Hematopoietic multipotent progenitor cell treated with erythropoietin and hydrocortisone succinate and interleukin-3 and kit ligand, for 15 days (in vitro differentiated cells): ENCODE measurements around the gene SLIT1.

Experiments
- DNase-seq: peaks from one replicate; pipeline ENCODE4 v3.0.0-alpha.2; 2015; ENCODE audit warnings: low spot score

Gene SLIT1

DNA sequence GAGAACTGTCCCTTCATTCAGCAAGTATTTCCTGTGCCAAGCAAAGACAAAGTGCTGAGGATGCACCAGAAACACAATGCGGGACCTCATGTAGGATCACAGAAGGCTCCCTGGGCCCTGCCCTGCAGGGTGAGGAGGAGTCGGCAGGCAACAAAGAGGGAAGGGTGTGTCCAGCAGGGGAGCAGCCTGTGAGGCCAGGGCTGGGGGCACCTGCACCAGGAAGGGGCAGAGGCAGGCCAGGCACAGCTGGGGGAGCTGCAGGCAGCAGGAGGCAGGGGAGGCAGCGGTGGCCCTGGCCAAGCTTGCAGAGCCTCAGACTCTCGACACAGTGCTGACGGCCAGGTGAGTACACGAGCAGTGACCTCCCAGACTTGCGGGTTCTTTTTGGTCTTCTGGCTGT, 123.3 kb downstream of the SLIT1 start:
- DNase-seq, result no peak

DNA sequence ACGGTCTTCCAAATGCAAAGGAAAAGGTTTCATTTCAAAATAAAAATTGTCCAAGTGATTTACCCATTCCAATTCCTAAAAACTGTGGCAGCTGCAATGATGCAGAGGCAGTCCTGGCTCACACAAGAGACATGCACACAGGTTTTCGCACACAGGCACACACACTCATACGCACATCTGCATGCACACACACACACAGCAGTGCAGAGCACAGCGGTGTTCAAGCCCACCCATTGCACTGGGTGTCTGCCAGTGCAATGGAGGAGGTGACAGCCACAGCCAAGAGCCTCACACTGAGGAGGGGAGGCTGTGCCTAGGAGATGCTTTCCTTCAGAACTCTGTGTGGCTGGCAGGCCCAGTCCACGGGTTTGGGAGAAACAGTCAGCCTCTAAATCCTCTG, 123.7 kb downstream of the SLIT1 start:
- DNase-seq, result no peak

DNA sequence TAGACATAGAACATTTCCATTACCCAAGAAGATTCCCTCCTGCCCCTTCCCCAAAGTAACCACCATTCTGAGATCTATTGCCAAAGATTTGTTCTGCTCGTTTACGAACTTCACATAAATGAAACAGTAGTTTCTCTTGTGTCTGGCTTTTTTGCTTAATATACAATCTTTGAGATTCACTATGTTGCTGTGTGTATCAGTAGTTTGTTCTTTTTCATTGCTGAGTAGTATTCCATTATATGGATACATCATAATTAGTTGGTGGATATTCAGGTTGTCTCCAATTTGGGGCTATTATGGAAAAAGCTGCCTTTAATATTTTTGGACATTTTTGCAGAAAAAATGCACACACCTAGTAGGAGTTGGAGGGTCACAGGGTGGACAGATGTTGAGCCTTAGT, 124.3 kb downstream of the SLIT1 start:
- no peak for DNase-seq

DNA sequence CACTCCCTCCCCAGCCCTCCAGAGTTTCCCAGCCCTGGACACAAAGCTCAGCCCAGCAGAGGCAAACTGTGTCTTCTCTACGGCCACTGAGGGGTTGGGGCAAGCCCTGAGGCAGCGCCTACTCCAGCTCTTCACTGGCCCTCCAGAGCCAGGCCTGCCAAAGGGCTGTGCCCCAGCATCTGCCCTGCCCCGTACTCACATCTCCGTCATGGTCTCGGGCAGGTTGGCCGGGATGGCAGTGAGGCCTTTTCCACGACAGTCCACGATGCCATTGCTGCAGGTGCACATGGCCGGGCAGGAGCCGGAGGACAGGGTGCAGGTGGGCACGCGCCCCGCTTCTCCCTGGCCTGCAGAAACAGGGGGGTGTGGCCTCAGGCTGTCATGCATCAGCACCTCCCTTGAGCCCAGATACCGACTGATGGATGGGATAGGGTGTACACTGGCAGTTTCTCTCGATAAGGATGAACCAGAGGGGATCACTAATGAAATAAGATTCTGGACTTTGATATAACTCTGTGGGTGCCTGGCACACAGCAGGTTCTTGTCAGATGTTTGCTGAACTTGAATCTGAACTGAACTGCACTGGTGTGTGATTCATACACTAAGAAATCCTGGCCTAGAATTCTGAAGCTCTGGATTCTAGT, 125.2 kb downstream of the SLIT1 start:
- DNase-seq, result no peak

DNA sequence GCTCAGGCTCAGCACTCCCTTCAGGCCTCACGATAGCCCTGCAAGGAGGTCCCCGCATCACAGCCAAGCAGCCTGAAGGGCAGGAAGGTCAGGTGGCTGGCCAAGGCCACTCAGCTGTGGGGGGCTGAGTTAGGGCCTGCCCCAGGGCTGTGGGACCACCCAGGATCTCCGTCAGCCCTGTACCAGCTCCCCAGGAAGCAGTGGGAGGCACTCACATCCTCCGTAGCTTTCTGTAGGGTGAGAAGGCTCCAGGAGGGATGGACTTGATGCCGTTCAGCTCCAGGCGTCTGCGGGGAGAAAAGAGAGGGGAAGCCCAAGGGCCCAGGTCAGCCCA, 125.9 kb downstream of the SLIT1 start:
- no peak for DNase-seq

DNA sequence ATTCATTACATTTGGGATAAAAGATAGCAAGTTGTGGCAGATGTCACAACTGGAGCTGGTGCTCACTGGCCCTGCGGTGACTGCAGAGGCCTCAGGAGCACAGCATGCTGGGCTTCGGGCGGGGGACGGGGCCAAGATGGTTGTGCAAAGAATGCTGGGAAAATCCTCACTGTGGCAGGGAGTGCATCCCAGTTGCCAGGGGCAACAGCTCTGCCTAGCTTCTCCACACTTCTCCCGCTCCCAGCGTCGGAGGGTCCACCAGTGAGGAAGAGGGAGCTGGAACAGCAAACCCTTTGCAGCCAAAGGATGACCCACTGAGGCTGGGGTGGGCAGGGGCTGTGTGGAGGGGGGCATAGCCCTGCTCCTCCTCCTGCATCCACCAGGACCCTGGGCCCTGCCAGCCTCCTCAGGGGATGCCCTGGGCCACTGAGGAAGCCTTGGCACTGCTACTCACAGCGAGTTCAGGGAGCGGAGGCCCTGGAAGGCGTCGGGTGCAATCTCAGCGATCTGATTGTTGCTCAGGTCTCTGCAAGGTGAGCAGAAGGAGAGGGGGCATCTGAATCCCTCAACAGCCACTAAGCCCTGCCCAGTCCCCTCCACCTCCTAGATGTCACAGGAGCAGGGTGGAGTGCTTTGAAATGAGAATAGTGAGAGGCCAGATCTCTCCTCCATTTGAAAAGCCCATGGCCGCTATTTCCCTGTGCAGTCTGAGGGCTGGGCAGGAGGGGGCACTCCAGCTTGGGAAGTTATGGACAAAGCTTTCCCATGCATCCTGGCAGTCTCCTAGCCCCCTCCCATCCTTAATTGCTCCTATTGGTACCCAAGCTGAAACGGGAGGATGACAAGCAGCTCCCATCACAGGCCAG, 126.5 kb downstream of the SLIT1 start:
- no peak for DNase-seq

DNA sequence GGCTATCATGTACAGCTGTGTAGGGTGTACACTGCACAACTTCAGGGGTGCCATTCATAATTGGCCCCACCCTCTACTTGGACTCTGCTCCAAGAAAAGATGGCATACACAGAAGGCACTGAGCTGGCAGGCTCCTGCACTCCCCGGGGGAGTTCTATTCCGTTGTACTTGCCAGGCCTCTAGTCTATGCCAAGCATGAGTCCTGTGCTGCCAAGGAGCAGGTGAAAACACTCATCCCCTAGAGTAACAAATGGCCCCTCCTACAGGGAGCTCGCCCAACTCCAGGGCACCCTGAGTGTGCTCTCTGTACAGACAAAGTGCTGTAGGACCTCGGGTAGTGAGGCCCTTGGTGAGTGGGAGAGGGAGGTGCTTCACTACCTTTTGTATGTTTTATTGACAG, 127.2 kb downstream of the SLIT1 start:
- DNase-seq, result no peak

DNA sequence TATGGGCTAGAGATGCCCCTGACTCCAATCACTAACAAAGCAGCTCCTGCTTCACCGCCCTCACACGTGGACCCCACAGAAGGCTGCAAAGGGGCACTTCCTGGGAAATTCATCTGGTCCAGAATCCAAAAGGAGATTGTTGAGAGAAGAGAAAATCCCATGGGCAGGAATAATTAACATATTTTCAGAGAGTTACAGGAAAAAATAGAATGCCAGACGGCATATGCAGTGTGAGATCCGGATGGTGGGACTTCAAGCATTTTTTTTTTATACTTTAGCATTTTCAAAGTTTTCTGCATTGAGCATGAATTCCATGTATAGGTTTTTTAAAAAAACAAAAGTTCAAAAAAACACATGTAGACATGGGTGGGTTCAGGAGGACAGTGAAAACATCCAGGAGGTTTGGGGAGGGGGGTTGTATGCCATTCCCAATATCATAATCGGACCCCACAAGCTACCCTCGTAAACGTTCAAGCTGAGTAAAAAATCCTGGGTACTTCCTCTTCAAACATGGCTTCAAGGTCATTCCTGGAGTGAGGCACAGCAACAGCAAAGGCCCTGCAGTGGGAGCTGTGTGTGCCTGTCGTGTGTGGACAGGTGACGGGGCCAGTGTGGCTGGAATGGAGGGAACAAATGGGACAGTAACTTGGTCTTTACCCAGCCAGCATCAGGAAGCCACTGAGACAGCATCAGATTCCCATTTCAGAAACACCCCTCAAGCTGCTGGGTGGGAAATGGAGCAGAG, 128.1 kb downstream of the SLIT1 start:
- DNase-seq, result no peak

DNA sequence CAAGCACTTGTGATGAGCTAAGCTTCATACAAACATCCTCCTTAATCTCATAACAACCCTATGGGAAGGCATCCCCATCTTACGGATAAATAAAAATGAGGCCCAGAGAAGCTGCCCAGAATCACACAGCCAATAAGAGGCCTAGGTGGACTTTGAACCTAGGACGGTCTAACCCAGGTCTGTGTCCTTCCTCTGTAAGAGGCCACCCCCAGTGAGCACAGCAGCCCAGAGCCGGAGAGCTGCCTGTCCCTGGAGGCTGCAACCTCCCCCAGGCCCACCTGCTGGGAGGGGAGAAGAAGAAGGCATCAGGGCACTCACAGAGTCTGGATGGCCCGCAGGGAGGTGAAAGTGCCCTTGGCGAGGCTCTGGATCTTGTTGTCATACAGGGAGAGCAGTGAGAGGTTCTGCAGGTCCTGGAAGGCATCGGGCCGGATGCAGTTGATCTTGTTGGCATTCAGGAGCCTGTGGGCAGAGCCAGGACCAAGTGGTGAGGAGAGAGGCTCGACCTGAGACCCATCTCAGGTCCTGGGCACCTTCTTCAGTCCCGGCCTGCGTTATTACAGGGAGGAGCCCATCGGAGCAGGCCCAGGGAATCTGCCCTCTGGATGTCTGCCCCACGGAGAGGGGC, 129.6 kb downstream of the SLIT1 start:
- DNase-seq, result no peak

DNA sequence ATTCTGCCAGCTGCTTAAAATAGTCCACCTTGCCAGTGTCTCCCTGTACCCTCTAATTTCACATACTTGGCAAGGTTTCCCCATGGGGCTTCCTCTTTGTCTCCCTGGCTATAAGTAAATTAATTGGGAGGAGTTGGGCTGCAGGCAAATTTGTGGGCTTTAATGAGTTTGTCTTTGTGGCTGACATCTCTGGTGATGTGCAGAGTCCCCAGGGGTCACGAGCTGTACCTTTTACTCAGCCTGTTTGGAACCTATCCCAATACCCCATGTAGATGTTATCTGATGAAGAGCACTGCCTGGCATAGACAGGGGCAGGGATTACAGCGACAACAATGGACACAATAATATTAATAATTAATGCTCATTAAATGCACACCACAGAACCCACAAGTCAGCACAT, 132.5 kb downstream of the SLIT1 start:
- DNase-seq, result no peak

DNA sequence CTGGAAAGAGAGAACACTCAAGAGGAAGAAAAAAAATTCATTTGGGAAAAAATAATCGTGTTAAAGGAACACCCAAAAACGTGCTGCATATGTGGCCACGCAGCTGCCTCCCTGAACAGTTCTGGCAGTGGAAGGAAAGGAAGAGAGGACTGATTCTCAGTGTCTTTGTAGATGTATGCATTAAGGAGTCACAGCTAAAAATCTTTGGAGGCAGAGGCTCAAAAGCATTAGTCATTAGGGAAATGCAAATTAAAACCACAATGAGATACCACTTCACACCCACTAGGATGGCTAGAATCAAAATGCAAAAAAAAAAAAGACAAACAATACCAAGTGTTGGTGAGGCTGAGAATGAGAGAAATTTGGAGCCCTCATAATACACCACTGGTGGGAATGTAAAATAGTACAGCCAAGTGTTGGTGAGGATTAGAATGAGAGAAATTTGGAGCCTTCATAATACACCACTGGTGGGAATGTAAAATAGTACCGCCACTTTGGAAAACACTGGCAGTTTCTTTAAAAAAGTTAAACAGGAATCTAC, 134.7 kb downstream of the SLIT1 start:
- no peak for DNase-seq

DNA sequence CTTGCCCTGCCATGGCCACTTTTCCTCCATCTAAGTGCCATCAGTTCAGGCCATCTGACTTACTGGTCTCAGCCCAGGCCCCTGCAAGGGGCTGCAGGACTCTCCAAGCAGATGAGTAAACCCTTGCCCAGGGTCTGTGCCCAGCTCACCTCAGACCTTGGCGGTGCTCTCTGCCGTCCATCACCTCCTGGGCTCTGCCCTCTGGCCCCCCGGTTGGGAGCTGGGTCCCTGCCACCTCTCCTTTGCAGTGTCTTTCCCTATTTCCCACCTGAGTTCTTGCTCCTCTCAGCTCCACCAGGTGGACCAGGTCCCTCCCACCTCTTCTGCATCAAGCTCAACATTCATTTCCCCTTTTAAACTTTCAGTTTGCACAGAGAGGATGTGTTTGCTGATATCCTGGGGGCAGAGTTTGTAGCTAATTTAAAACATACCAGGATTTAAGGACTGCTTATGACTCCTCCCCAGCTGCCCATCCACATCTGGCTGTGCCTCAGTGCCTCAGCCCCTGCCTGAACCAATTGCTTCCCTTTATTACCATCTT, 135.5 kb downstream of the SLIT1 start:
- no peak for DNase-seq

DNA sequence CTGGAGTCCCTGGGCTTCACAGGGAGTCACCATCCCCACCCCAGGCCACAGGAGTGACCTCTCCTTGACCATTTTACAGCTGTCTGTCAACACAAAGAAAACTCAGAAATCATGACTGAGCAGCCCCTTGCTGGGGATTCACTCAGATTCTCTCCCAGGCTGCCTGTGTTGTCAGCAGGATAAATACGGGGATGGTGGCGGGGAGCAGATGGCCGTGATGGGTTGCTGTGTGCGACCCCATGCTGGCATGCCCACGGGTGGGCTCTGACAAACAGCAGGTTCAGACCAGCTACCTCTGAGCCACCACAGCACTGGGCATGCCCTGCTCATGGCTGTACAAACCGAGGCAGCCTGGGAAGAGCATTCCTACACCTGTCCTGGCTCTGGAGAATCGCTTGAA, 136.1 kb downstream of the SLIT1 start:
- DNase-seq, result no peak

DNA sequence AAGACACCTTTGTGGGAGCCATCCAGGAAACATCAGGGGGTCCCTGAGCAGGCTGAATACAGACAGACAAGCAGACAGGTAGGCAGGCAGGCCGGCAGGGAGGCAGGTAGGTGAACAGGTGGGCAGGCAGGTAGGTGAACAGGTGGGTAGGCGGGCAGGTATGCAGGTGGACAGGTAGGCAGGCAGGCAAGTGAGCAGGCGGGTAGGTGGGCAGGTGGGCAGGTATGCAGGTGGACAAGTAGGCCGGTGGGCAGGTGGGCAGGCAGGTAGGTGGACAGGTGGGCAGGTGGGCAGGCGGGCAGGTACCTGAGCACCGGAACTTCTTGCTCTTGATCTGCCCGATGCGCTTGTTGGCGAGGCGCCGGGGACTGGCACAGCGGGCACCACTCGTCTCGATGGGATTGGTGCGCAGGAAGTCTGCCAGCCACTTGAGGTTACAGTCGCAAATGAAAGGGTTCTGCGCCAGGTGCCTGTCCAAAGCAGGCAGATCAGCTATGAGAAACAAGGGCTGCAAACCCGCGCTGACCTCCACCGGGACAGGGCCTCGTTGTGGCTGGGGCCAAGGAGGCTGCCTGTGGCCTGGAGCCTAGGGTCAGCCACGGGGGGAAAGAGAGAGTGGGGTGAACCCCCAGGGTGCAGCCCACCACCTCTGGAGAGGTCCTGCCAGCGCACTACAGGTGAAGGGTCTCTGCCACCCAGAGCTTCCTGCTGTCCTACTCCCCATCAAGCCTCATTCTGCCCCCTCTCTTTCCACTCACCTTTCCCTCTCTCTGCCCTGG, 136.9 kb downstream of the SLIT1 start:
- no peak for DNase-seq

DNA sequence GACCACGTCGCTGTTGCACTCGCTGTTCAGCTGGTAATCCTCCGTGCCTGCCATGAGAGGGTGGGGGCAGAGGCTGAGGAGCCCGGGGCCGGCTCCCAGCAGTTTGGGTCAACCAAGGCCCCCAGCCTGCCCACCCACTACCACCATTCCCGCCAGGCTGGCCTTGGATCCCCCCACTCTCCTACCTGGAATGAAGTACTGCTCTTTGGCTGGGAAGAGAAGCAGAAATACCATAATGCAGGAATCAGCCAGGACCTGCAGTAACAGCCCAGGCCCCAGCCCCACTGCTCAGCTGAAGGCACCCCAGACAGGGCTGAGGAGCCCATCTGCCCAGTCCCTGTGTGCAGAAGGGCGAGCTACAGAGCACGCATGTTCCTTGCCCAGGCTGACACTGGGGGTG, 138.0 kb downstream of the SLIT1 start:
- no peak for DNase-seq

DNA sequence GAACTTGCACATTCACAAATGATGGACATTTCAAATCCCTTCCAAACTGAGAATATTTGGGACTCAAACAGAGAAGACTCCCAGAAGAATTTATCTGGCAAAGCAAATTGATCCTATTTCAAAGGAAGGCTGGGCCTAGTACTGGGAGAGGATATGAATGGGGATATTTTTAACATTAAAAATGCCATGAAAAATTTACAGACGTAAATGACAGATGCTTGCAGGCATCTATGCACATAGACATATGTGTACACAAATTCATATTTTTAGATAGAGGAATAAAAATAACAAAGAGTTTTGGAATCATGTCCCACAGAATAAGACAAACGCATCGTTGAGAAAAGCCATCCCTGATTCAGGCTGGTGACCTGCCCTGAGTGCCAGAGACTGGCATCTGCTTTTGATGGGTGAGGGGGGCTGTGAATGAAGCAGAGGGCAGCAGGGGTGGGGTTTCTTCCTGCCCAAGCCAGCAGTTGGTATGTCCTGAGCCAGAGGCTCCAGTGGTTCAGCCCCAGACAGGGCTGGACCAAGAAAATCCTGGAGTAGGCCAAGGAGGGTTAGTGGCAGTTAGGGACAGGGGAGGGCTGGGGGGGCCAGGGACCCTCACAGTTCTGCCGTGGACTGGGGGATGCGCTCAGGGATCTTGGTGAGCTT, 138.5 kb downstream of the SLIT1 start:
- DNase-seq, result no peak

DNA sequence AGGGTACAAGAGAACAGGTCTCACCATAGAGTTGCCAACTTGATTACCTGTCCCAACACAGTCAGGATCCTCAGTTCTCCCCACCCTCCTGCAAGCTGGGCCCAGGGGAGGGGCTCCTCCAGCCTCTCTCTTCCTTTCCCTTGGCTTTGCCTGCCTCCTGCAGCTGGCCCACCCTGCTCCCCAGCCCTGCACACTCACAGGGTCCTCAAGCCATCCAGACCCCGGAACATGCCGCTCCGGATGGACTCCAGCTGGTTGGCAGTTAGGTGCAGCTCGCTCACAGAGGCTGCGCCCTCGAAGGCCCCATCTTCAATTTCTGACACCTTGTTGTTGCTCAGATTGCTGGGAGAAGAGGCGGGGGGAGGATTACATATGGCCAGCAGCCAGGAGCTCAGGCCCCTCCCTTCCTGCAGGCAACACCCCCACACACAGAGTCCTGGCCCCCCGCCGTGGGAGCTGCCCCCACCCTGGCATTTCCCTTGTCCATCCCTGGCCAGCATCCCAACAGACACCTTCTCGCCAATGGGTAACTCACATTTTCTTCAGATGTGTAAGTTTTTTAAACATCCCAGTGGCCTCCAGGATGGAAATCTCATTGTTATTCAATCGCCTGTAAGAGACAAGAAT, 139.2 kb downstream of the SLIT1 start:
- DNase-seq, result no peak

DNA sequence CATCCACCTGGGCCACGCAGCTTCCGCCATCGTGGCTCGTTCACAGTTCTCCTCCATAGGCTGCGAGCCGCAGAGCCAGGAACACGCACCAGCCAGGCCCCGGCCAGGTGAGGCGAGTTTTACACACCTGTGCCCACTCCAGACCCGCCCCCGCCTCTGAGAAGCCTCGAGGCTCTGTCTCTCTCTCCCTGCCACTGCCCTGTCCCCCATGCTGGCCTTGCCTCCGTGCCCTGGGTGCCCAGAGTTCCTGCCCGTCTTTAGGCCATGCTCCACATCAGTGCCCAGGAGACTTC, 142.2 kb downstream of the SLIT1 start:
- no peak for DNase-seq

DNA sequence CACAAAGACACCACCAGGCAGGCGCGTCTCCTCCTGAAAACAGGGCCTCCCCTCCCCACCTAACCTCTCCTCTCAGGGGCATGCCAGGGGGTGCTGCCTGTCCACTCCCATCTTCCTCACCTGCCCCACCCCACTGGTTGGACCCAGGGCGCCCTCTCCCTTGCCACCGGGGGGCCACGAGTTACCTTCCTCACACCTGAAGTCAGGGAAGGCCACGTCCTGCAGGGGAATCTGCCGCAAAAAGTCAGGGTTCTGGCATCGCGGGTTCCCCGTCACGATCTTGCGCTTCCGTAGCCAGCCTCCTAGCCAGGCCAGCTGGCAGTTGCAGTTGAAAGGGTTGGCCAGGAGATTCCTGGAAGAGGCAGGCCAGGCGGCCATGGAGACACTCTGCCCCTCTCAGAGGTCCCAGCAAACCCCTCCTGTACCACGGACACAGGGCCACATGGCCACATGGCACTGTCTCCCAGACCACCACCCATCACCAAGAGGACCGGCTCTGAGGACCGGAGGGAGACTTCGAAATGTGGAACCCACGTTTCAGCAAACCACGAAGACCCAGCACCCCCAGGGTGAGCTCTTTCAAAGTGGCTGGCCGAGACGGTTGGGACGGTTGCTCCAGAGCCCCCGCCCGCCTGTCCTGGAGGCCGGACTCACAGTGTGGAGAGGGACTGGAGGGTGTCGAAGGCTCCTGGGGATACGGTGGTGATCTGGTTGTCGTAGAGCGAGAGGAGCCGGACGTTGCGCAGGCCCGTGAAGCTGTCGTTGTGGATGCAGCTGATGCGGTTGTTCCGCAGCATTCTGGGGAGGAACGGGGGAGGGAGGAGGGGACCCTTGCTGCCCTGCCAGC, 142.8 kb downstream of the SLIT1 start:
- no peak for DNase-seq

DNA sequence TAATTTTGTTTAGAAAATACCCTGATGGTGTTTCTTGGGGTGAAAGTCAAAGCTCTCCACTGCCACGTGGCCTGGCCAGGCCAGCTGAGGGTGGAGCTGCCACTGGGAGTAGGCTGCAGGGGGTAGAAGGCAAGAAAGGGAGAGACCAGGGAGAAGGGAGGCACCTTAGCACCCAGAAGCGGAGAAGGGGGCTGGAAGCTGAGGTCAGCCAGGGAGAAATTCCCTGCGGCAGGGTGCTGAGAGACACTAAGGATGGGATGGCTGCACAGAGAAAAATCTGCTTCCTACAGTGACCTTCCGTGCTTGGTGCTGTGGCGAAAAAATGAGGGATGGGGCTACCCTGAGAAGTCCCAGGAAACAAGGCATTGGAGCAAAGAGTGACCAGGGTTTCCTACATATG, 143.7 kb downstream of the SLIT1 start:
- no peak for DNase-seq
